ENCODE measurements around the gene NFYC. TPM values are rescaled to one million over a fixed set of nuclear protein-coding genes. Genes with fewer than 3 reads are reported as not detected.

The NFYC gene
- total RNA-seq, 1 experiment from 2014 or later, result 61.6 TPM

DNA sequence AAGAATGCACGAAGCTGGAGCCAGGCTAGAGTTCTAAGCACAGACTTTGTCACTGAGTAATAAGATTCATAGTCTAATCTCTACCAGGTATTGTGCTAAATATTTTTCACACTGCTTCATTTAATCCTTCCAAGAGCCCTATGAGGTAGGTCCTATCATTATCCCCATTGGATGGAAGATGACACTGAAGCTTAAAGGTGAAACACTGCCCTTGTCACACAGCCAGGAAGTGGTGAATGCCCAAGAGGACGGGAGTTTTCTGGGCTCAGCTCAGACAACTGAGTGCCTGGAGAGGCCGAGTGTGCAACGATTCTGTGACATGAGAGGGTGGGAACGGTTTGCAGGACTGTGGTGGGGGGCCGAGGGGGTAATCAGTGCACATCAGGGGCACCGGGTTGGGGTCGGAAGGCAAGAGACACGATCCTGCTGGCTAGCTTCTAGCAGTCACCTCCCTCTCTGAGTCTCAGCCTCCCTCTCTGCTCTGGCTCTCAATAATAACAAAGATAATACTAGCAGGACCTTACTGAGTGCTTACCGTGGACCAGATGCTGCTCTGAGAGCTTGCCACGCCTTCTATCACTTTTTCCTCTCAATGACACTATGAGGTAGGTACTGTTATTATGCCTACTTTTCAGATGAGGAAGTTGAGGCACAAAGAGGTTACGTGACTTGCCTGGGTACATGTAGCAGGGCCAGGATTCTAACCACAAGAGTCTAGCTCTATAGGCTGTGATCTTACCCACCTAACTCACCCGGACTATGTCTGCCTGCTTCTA is 104.5 kb downstream of the NFYC start:
- H3K27ac Mint-ChIP-seq (ENCODE audit: unreplicated experiment), result no peak overlapping the region
- no peaks in the 10 kb centered on the region for H3K27me3 Mint-ChIP-seq (ENCODE audit: insufficient read depth, unreplicated experiment)
- no peaks in the 10 kb centered on the region for H3K9me3 Mint-ChIP-seq (ENCODE audit: unreplicated experiment)
- CTCF ChIA-PET, result no interaction called here
- H3K4me1 ChIP-seq, result no peaks in the 10 kb centered on the region
- no peaks in the 10 kb centered on the region for H3K4me1 Mint-ChIP-seq (ENCODE audit: low read depth, unreplicated experiment)
- POLR2A ChIA-PET, result no interaction called here
- no TSS peak for BruUV-seq (replicated peaks)
- no peaks in the 10 kb centered on the region for H3K9me3 ChIP-seq
- no peak overlapping the region for H3K4me3 ChIP-seq (ENCODE audit: low read depth, low read length)
- H3K4me3 Mint-ChIP-seq (ENCODE audit: unreplicated experiment), result no peak overlapping the region
- intact Hi-C loops (cut with micrococcal nuclease; ENCODE audit: unreplicated experiment), result no loop called here
- H3K36me3 ChIP-seq (ENCODE audit: control insufficient read depth, insufficient read depth, low read length), result no peaks in the 10 kb centered on the region
- no peaks in the 10 kb centered on the region for H3K27me3 ChIP-seq (replicated peaks; ENCODE audit: control insufficient read depth, insufficient read depth, low read length)
- DNase-seq, result no peak
- no peaks in the 10 kb centered on the region for H3K36me3 Mint-ChIP-seq (ENCODE audit: insufficient read depth, unreplicated experiment)
- TF ChIP-seq, protein P1, sequence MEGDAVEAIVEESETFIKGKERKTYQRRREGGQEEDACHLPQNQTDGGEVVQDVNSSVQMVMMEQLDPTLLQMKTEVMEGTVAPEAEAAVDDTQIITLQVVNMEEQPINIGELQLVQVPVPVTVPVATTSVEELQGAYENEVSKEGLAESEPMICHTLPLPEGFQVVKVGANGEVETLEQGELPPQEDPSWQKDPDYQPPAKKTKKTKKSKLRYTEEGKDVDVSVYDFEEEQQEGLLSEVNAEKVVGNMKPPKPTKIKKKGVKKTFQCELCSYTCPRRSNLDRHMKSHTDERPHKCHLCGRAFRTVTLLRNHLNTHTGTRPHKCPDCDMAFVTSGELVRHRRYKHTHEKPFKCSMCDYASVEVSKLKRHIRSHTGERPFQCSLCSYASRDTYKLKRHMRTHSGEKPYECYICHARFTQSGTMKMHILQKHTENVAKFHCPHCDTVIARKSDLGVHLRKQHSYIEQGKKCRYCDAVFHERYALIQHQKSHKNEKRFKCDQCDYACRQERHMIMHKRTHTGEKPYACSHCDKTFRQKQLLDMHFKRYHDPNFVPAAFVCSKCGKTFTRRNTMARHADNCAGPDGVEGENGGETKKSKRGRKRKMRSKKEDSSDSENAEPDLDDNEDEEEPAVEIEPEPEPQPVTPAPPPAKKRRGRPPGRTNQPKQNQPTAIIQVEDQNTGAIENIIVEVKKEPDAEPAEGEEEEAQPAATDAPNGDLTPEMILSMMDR (IDR thresholded peaks at IDR 0.05; ENCODE audit: insufficient read depth in 1 of 2, low read depth in 1 of 2, low read length in 1 of 2, severe bottlenecking in 1 of 2, unreplicated experiment in 1 of 2), result no peak

DNA sequence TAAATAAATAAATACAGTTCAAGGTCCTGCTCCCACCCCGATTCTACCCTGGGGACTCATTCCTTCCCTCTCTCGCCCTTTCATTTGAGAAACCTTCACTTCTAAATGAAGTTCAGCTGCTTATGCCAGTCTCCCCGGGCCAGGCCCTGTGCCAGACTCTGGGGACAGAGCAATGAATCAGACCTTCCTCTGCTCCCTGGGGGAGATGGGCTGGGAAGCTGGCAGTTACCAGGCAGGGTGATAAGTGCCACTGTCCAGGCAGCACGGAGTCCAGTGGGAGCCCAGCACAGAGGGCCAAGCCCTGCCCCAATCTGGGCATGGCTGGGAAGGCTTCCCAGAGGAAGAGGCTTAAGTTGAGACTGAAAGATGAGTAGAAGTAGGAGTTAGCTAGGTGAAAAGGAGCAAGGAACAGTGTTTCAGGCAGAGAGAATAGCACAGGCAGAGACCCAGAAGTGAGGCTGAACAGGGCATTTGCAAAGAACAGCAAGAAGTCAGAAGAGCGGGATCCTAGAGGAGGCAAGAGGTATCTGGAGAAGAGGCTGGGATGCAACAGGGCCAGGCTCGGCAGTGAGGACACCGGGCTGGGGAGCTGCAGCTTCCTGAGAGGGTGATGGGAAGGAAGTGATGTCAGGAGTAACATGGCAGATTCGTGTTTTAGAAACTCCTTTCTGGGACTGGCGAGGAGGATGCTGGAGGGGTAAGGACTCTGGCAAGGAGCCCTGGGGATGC is 105.6 kb downstream of the NFYC start:
- Histone ChIP-seq H3K4me1 (no peaks in the 10 kb centered on the region), H3K36me3 (ENCODE audit: control insufficient read depth, insufficient read depth, low read length) (no peaks in the 10 kb centered on the region), H3K4me3 (ENCODE audit: low read depth, low read length) (no peak overlapping the region), H3K27me3 (replicated peaks; ENCODE audit: control insufficient read depth, insufficient read depth, low read length) (no peaks in the 10 kb centered on the region), H3K9me3 (no peaks in the 10 kb centered on the region)
- intact Hi-C loops (cut with micrococcal nuclease; ENCODE audit: unreplicated experiment), result no loop called here
- no peak overlapping the region for H3K4me3 Mint-ChIP-seq (ENCODE audit: unreplicated experiment)
- no peaks in the 10 kb centered on the region for H3K9me3 Mint-ChIP-seq (ENCODE audit: unreplicated experiment)
- H3K4me1 Mint-ChIP-seq (ENCODE audit: low read depth, unreplicated experiment), result no peaks in the 10 kb centered on the region
- ChIA-PET POLR2A (no interaction called here), CTCF (interaction anchor here (0.8 kb wide), 1 partner anchor 154 kb away, joined by 3 read pairs; no protein-coding TSS in a partner anchor)
- DNase-seq, result no peak
- H3K27me3 Mint-ChIP-seq (ENCODE audit: insufficient read depth, unreplicated experiment), result no peaks in the 10 kb centered on the region
- TF ChIP-seq, protein P1 (IDR thresholded peaks at IDR 0.05; ENCODE audit: insufficient read depth in 1 of 2, low read depth in 1 of 2, low read length in 1 of 2, severe bottlenecking in 1 of 2, unreplicated experiment in 1 of 2), result no peak
- no peak overlapping the region for H3K27ac Mint-ChIP-seq (ENCODE audit: unreplicated experiment)
- no peaks in the 10 kb centered on the region for H3K36me3 Mint-ChIP-seq (ENCODE audit: insufficient read depth, unreplicated experiment)
- BruUV-seq (replicated peaks), result no TSS peak

DNA sequence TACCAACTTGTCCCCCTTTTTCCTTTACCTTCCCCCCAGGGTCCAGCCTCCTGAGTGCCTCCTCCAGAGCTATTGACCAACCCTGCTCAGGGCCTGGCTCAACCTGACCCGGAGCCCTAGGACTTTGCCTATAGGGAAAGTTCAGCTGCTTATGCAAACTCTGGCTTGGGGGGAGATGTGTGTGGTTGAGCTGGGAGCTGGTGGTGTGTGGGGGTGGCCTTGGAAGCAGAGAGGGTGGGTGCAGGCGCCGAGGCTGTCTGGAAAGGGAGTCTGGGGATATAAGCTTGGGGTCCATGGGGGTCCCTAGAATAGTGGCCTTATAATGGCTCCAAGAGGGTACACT is 106.1 kb downstream of the NFYC start:
- ChIA-PET POLR2A (no interaction called here), CTCF (no interaction called here)
- Mint-ChIP-seq H3K4me1 (ENCODE audit: low read depth, unreplicated experiment) (no peaks in the 10 kb centered on the region), H3K27ac (ENCODE audit: unreplicated experiment) (no peak overlapping the region), H3K4me3 (ENCODE audit: unreplicated experiment) (no peak overlapping the region), H3K9me3 (ENCODE audit: unreplicated experiment) (no peaks in the 10 kb centered on the region), H3K27me3 (ENCODE audit: insufficient read depth, unreplicated experiment) (no peaks in the 10 kb centered on the region), H3K36me3 (ENCODE audit: insufficient read depth, unreplicated experiment) (no peaks in the 10 kb centered on the region)
- Histone ChIP-seq H3K27me3 (replicated peaks; ENCODE audit: control insufficient read depth, insufficient read depth, low read length) (no peaks in the 10 kb centered on the region), H3K4me1 (no peaks in the 10 kb centered on the region), H3K9me3 (no peaks in the 10 kb centered on the region), H3K36me3 (ENCODE audit: control insufficient read depth, insufficient read depth, low read length) (no peaks in the 10 kb centered on the region), H3K4me3 (ENCODE audit: low read depth, low read length) (no peak overlapping the region)
- no peak for DNase-seq
- TF ChIP-seq, protein P1 (IDR thresholded peaks at IDR 0.05; ENCODE audit: insufficient read depth in 1 of 2, low read depth in 1 of 2, low read length in 1 of 2, severe bottlenecking in 1 of 2, unreplicated experiment in 1 of 2), result no peak
- intact Hi-C loops (cut with micrococcal nuclease; ENCODE audit: unreplicated experiment), result no loop called here
- BruUV-seq (replicated peaks), result no TSS peak

Data from Caco-2 (cell line).